ENCODE results near the gene PRDM2. TPM values are rescaled to one million over a fixed set of nuclear protein-coding genes. Genes with fewer than 3 reads are reported as not detected.

PRDM2 gene
- total and polyA plus RNA-seq, 2 experiments from 2014 or later, result 11.5 to 18.6 TPM

DNA sequence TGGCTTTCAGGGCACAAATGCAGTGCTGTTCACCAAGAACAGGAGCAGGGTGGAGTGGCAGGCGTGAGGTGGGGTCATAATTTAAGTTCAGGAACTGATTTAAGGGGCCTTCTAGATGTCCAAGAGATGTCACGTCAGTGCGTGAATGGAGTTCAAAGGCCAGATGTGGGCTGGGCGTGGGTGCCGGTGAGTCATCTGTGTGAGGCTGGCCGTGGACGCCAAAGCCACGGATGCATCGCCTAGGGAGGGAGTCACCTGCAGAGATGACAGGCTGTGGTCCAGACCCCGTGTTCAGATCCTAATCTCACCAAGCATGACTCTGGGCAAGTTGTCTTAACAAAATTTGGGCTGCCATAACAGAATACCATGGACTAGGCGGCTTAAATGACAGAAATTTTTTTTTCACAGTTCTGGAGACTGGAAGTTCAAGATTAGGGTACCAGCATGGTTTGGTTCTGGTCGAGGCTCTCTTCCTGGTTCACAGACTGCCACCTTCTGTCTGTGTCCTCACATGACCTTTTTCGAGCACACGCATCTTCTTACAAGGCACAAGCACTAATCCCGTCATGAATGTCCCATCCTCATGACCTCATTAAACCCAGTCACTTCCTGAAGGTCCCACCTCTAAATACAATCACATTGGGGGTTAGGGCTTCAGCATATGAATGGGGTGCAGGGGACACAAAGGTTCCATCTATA lies 109.6 kb downstream of the PRDM2 start:
- H3K9me2 ChIP-seq (replicated peaks; ENCODE audit: insufficient read depth), result no peaks in the 10 kb centered on the region
- H3K27ac ChIP-seq, result no peak overlapping the region
- no peaks in the 10 kb centered on the region for H3K27me3 ChIP-seq
- H3K4me3 ChIP-seq, result no peak overlapping the region
- no peak for TF ChIP-seq EZH2 (IDR thresholded peaks at IDR 0.05; ENCODE audit: borderline replicate concordance)
- H3K79me2 ChIP-seq, result no peaks in the 10 kb centered on the region
- WGBS (ENCODE audit: low lambda C conversion rate, missing lambda C conversion rate), result 92% methylated on average over 15 of the region's 15 CpGs
- H2AFZ ChIP-seq, result no peak overlapping the region
- no peak overlapping the region for H3K4me2 ChIP-seq
- H3K36me3 ChIP-seq (replicated peaks; ENCODE audit: insufficient read depth, low read depth), result no peaks in the 10 kb centered on the region
- no peak for DNase-seq (ENCODE audit: low spot score)
- no peaks in the 10 kb centered on the region for H4K20me1 ChIP-seq (ENCODE audit: insufficient read depth, poor library complexity, severe bottlenecking)
- no peaks in the 10 kb centered on the region for H3K9me3 ChIP-seq (ENCODE audit: low read depth)
- H3K4me1 ChIP-seq (ENCODE audit: insufficient read depth), result no peaks in the 10 kb centered on the region

DNA sequence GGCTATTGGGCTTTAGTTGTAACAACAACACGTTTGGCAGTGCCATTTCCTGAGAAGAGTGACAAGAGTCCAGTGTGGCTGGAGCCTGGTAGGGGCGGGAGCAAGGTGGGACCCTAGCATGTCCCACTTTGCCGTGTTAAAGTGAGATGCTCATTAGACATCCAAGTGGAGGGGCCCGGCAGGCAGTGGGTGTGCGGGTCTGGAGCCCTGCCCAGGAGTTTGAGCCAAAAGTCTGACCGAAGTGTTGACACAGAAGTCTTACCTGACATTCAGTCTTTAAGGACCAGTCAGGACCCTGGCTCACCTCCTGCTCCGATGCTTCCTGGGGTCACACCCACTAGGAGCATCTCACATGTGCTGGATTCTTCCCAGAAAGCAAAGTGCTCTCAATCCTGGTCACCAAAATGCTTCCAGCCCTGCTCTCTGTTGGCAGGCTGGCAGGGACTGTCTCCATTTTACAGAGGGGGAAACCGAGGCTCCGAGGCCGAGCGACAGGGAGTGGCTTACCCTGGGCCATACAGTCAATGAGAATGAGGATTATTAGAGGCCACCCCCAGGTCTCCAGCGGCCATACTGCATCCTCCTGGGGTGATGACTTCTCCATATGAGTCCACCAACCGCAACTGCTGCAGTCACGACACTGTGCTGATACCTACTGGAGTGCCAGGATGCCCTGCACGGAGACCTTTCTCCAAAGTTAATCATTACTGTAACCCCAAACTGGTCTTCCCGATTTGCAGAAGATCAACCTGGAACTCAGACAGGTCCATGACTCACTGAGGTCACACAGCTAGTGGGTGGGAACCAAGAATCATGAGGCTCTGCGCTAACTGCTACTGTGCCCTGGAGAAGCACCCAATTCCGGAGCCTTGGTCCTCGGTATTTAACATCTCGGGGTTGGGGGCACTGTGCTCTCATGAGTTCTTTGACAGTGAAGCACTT lies 112.7 kb downstream of the PRDM2 start:
- no peaks in the 10 kb centered on the region for H4K20me1 ChIP-seq (ENCODE audit: insufficient read depth, poor library complexity, severe bottlenecking)
- WGBS (ENCODE audit: low lambda C conversion rate, missing lambda C conversion rate), result 92% methylated on average over 20 of the region's 20 CpGs

DNA sequence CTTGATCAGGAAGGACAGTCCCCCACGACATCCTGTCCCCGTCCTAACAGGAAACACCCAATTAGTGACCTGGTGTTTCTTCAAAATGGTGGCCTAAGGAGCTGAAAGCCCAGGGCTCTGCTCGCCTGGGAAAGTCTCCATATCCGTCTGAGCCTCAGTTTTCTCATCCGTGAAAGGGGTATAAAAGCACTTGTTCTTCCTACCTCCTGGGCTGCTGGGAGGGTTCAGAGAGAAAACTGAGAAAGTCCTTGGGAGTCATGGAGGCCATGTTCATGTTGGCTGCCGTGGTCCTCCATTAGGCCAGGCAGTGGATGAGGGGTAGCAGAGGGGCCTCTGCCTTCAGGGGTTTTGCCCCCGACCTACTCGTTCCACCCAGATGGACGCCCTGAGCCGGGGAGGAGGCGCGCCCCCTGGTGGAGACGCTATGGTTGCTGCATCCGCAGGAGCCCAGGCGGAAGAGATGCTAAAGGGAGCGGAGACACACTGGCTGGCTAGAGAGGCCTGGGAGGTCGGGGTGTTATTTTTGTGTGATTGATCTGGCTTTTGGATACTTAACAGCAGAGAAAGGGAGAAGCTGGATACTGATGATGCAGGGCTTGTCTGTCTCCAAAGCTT lies 113.5 kb downstream of the PRDM2 start:
- no peak overlapping the region for H3K4me3 ChIP-seq
- H3K27me3 ChIP-seq, result no peaks in the 10 kb centered on the region
- no peak overlapping the region for H2AFZ ChIP-seq
- no peaks in the 10 kb centered on the region for H3K4me1 ChIP-seq (ENCODE audit: insufficient read depth)
- no peaks in the 10 kb centered on the region for H3K36me3 ChIP-seq (replicated peaks; ENCODE audit: insufficient read depth, low read depth)
- 52% methylated on average over 17 of the region's 17 CpGs for WGBS (ENCODE audit: low lambda C conversion rate, missing lambda C conversion rate)
- no peaks in the 10 kb centered on the region for H3K9me3 ChIP-seq (ENCODE audit: low read depth)
- no peak overlapping the region for H3K4me2 ChIP-seq
- no peaks in the 10 kb centered on the region for H3K79me2 ChIP-seq
- TF ChIP-seq EZH2 (IDR thresholded peaks at IDR 0.05; ENCODE audit: borderline replicate concordance) (no peak), EZH2phosphoT487 (IDR thresholded peaks at IDR 0.05; ENCODE audit: low read depth, severe bottlenecking, unreplicated experiment) (no peak)
- TF ChIP-seq, protein P1, sequence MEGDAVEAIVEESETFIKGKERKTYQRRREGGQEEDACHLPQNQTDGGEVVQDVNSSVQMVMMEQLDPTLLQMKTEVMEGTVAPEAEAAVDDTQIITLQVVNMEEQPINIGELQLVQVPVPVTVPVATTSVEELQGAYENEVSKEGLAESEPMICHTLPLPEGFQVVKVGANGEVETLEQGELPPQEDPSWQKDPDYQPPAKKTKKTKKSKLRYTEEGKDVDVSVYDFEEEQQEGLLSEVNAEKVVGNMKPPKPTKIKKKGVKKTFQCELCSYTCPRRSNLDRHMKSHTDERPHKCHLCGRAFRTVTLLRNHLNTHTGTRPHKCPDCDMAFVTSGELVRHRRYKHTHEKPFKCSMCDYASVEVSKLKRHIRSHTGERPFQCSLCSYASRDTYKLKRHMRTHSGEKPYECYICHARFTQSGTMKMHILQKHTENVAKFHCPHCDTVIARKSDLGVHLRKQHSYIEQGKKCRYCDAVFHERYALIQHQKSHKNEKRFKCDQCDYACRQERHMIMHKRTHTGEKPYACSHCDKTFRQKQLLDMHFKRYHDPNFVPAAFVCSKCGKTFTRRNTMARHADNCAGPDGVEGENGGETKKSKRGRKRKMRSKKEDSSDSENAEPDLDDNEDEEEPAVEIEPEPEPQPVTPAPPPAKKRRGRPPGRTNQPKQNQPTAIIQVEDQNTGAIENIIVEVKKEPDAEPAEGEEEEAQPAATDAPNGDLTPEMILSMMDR (IDR thresholded peaks at IDR 0.05; ENCODE audit: poor library complexity), result peak; percentile 52
- no peaks in the 10 kb centered on the region for H3K9me2 ChIP-seq (replicated peaks; ENCODE audit: insufficient read depth)
- H4K20me1 ChIP-seq (ENCODE audit: insufficient read depth, poor library complexity, severe bottlenecking), result no peaks in the 10 kb centered on the region
- no peak overlapping the region for H3K27ac ChIP-seq
- peak; percentile 43 for DNase-seq (ENCODE audit: low spot score)

More for the DNA sequence above, 112.7 kb downstream of the PRDM2 start:
- no peak overlapping the region for H2AFZ ChIP-seq
- no peaks in the 10 kb centered on the region for H3K79me2 ChIP-seq
- H3K4me3 ChIP-seq, result no peak overlapping the region
- no peaks in the 10 kb centered on the region for H3K27me3 ChIP-seq
- H3K27ac ChIP-seq, result no peak overlapping the region
- H3K4me2 ChIP-seq, result no peak overlapping the region
- H3K9me3 ChIP-seq (ENCODE audit: low read depth), result no peaks in the 10 kb centered on the region
- no peak for DNase-seq (ENCODE audit: low spot score)
- no peaks in the 10 kb centered on the region for H3K4me1 ChIP-seq (ENCODE audit: insufficient read depth)
- H3K36me3 ChIP-seq (replicated peaks; ENCODE audit: insufficient read depth, low read depth), result no peaks in the 10 kb centered on the region
- no peaks in the 10 kb centered on the region for H3K9me2 ChIP-seq (replicated peaks; ENCODE audit: insufficient read depth)
- TF ChIP-seq EZH2 (IDR thresholded peaks at IDR 0.05; ENCODE audit: borderline replicate concordance) (no peak), EZH2phosphoT487 (IDR thresholded peaks at IDR 0.05; ENCODE audit: low read depth, severe bottlenecking, unreplicated experiment) (no peak)
- TF ChIP-seq, protein P1 (IDR thresholded peaks at IDR 0.05; ENCODE audit: poor library complexity), result no peak
